Limb (tissue), 2 donors: Measurements from ENCODE around the gene ZBTB49.

Experiments used
- DNase-seq, 2 donors: peaks; one replicate each; pipeline ENCODE4 v3.0.0-alpha.2; 2016; ENCODE audit errors: extremely low spot score in 2 of 2

Gene ZBTB49

GRCh38 chr4:4355302-4355701, 65.3 kb downstream of the ZBTB49 start:
- no peak for DNase-seq

GRCh38 chr4:4356106-4357041, 66.3 kb downstream of the ZBTB49 start:
- DNase-seq = no peak

GRCh38 chr4:4358093-4358854, 68.2 kb downstream of the ZBTB49 start:
- DNase-seq = peak in 1 of 2 donors; percentile 39

GRCh38 chr4:4361883-4362282, 71.8 kb downstream of the ZBTB49 start:
- DNase-seq = no peak

- DNase-seq = no peak
Measured at GRCh38 chr4:4362991-4363697, 73.1 kb downstream of the ZBTB49 start.

GRCh38 chr4:4364061-4364460, 74.0 kb downstream of the ZBTB49 start:
- DNase-seq = no peak

GRCh38 chr4:4364486-4365208, 74.6 kb downstream of the ZBTB49 start:
- DNase-seq = no peak

GRCh38 chr4:4368809-4369580, 78.9 kb downstream of the ZBTB49 start:
- DNase-seq = no peak
